HepG2 (cell line): ENCODE data around the gene TUBA4A. TPM values are rescaled to one million over a fixed set of nuclear protein-coding genes. Genes with fewer than 3 reads are reported as not detected.
A peak's percentile ranks its signal among the peaks of the same experiment; 100 is the strongest.

Experiments
- ATF7-NPFF ChIP-seq: sonication (generic); formaldehyde crosslinking; IDR thresholded peaks from 2 replicates; pipeline ENCODE4 v1.8.1; 2023; ENCODE audit warnings: mild to moderate bottlenecking, low read depth, missing genetic modification reagents, moderate library complexity
- CCAR2 ChIP-seq: fragments of 200-400 bp; formaldehyde crosslinking; optimal IDR thresholded peaks from 2 replicates; pipeline ENCODE3; 2018; ENCODE audit warnings: low read depth, mild to moderate bottlenecking, low read length, moderate library complexity
- FOXA3 ChIP-seq: IDR thresholded peaks from 2 replicates; pipeline ENCODE4 v1.6.1; 2016; ENCODE audit warnings: missing genetic modification reagents, missing compliant biosample characterization
- JARID2 ChIP-seq: sonication (generic); formaldehyde crosslinking; IDR thresholded peaks from 2 replicates; pipeline ENCODE4 v1.8.1; 2023; ENCODE audit warnings: missing genetic modification reagents, inconsistent platforms; ENCODE audit not compliant: insufficient replicate concordance
- KLF12 ChIP-seq: sonication (generic); formaldehyde crosslinking; IDR thresholded peaks from 2 replicates; pipeline ENCODE4 v1.4.0; 2020; ENCODE audit warnings: missing genetic modification reagents, borderline replicate concordance
- MIXL1 ChIP-seq: IDR thresholded peaks from 2 replicates; pipeline ENCODE4 v1.6.1; 2016
- PLRG1 ChIP-seq: fragments of 450-650 bp; conservative IDR thresholded peaks from 2 replicates; pipeline ENCODE4 v1.6.1; 2016
- RFX5 ChIP-seq: IDR thresholded peaks from 2 replicates; pipeline ENCODE4 v1.6.1; 2011; ENCODE audit warnings: low read depth, low read length, improper control_type of control experiment
- SMARCE1 ChIP-seq: fragments of 450-650 bp; IDR thresholded peaks from 2 replicates; pipeline ENCODE4 v1.6.1; 2017; ENCODE audit warnings: borderline replicate concordance
- SMC3 ChIP-seq: IDR thresholded peaks from 2 replicates; pipeline ENCODE4 v1.6.1; 2011; ENCODE audit warnings: low read length, improper control_type of control experiment
- SUZ12 ChIP-seq: fragments of 150-350 bp; IDR thresholded peaks from 2 replicates; pipeline ENCODE4 v1.6.1; 2014; ENCODE audit warnings: low read depth, low read length
- TOE1 ChIP-seq: sonication (generic); formaldehyde crosslinking; IDR thresholded peaks from 2 replicates; pipeline ENCODE4 v1.4.0; 2020; ENCODE audit warnings: mild to moderate bottlenecking, missing genetic modification reagents
- XRCC5 ChIP-seq: fragments of 200-400 bp; formaldehyde crosslinking; optimal IDR thresholded peaks from 2 replicates; pipeline ENCODE3; 2017; ENCODE audit warnings: mild to moderate bottlenecking, low read length
- ZNF121 ChIP-seq: sonication (generic); formaldehyde crosslinking; IDR thresholded peaks from 2 replicates; pipeline ENCODE4 v1.5.0; 2020; ENCODE audit warnings: mild to moderate bottlenecking, missing genetic modification reagents
- ZNF34 ChIP-seq: sonication (generic); formaldehyde crosslinking; IDR thresholded peaks from 2 replicates; pipeline ENCODE4 v1.4.0; 2020; ENCODE audit warnings: mild to moderate bottlenecking, missing genetic modification reagents, borderline replicate concordance
- polyA plus RNA-seq, 8 experiments: library from polyadenylated mRNA; depleted of rRNA in 3 of 8; stranded (reverse) in 7 of 8; unstranded in 1 of 8; fragments of >200 nt; fragmentation: Illumina TruSeq in 4 of 8; extraction: Trizol in 4 of 8; gene quantifications; 2 replicates each; pipeline versions ENCODE4 v1.2.1 to v1.2.3, GENCODE V29; 2011 to 2016; ENCODE audit warnings: low read depth in 4 of 8, missing spikeins in 1 of 8, mixed read lengths in 1 of 8; ENCODE audit not compliant: insufficient read depth in 1 of 8
- total RNA-seq, 5 experiments: library from RNA; depleted of rRNA; stranded (reverse); fragments of >200 nt; fragmentation: Illumina TruSeq; extraction: Trizol; gene quantifications; 2 replicates each; pipeline ENCODE4 v1.2.3, GENCODE V29; 2016; ENCODE audit warnings: low read depth in 1 of 5
- TF ChIP-seq, protein P1 (sequence below): sonication (generic); formaldehyde crosslinking; IDR thresholded peaks from 2 replicates; pipeline ENCODE4 v1.4.0; 2020; ENCODE audit warnings: mild to moderate bottlenecking, missing genetic modification reagents
- TF ChIP-seq, protein P2 (sequence below): sonication (generic); formaldehyde crosslinking; IDR thresholded peaks from 2 replicates; pipeline ENCODE4 v1.8.0; 2022; ENCODE audit warnings: missing genetic modification reagents, mild to moderate bottlenecking, borderline replicate concordance
- TF ChIP-seq, protein P3 (sequence below): sonication (generic); formaldehyde crosslinking; IDR thresholded peaks from 2 replicates; pipeline ENCODE4 v1.4.0; 2020; ENCODE audit warnings: low read depth, missing genetic modification reagents
- TF ChIP-seq, protein P4 (sequence below): sonication (generic); formaldehyde crosslinking; IDR thresholded peaks from 2 replicates; pipeline ENCODE4 v1.9.0; 2022; ENCODE audit warnings: low read depth, missing genetic modification reagents

The TUBA4A gene
- total and polyA plus RNA-seq, 2 of the 13 experiments (the other 11 are each of a cell fraction or from before 2014, with no cell fraction given), result 1.3 to 12.7 TPM

DNA sequence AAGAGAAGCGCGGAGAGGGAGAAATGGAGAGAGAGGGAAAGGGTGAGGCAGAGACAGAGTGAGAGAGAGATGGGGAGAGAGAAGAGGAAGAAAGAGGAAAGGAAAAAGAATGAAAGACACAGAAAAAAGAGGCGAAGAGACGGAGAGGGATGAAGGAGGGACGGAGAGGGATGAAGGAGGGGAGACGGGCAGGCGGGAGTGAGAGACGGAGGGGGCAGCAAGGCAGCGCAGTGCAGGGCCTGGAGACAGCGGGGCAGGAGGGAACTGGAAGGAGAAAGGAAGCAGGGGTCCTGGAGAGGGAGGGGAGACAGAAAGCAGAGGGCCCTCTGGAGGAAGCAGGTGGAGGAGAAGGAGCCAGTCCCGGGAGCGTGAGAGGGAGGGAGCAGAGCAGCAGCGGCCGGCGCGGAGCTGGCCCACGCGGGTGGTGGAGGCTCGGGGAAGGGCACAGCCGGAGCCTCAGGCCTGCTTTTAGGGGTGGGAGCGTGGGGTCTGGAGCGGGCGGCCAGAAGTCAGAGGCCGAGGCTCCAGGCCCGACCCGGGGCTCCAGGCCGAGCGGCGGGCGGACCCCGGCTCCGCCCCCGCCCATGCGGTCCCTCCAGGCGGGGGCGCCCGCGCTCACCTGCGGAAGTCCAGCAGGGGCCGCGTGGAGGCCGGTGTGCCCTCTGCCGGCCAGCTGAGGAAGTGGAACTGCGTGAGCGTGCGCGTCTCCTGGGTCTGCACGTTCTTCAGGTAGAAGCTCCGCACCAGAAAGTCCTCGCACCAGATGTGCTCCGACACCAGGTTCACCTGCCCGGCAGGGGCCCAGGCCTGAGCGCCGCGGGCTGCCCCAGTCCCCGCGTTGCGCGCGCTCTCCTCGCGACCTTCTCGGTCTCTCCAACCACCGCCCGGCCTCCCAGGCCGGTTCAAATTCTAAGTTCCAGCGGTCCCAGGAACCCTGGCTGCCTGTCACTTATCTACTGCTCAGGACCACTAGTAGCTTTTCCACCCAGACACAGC, 40.9 kb upstream of the TUBA4A start (continued):
- TF ChIP-seq, protein P1, sequence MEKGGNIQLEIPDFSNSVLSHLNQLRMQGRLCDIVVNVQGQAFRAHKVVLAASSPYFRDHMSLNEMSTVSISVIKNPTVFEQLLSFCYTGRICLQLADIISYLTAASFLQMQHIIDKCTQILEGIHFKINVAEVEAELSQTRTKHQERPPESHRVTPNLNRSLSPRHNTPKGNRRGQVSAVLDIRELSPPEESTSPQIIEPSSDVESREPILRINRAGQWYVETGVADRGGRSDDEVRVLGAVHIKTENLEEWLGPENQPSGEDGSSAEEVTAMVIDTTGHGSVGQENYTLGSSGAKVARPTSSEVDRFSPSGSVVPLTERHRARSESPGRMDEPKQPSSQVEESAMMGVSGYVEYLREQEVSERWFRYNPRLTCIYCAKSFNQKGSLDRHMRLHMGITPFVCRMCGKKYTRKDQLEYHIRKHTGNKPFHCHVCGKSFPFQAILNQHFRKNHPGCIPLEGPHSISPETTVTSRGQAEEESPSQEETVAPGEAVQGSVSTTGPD (CRISPR knock-in tag), result no peak
- TF ChIP-seq, protein P2, sequence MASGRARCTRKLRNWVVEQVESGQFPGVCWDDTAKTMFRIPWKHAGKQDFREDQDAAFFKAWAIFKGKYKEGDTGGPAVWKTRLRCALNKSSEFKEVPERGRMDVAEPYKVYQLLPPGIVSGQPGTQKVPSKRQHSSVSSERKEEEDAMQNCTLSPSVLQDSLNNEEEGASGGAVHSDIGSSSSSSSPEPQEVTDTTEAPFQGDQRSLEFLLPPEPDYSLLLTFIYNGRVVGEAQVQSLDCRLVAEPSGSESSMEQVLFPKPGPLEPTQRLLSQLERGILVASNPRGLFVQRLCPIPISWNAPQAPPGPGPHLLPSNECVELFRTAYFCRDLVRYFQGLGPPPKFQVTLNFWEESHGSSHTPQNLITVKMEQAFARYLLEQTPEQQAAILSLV (CRISPR knock-in tag), result peak; percentile 92; the same call in 1 of the 2 replicates
- peak; percentile 84; the same call in 1 of the 2 replicates for TF ChIP-seq TOE1 (CRISPR knock-in tag)
- no peak for TF ChIP-seq RFX5
- TF ChIP-seq SMC3, result peak; percentile 55; the same call in 1 of the 2 replicates
- TF ChIP-seq CCAR2, result no peak
- no peak for TF ChIP-seq SUZ12
- TF ChIP-seq ZNF121, result 0 out of 2 replicates have a peak, but pooled peaks have one; percentile 17
- TF ChIP-seq, protein P3, sequence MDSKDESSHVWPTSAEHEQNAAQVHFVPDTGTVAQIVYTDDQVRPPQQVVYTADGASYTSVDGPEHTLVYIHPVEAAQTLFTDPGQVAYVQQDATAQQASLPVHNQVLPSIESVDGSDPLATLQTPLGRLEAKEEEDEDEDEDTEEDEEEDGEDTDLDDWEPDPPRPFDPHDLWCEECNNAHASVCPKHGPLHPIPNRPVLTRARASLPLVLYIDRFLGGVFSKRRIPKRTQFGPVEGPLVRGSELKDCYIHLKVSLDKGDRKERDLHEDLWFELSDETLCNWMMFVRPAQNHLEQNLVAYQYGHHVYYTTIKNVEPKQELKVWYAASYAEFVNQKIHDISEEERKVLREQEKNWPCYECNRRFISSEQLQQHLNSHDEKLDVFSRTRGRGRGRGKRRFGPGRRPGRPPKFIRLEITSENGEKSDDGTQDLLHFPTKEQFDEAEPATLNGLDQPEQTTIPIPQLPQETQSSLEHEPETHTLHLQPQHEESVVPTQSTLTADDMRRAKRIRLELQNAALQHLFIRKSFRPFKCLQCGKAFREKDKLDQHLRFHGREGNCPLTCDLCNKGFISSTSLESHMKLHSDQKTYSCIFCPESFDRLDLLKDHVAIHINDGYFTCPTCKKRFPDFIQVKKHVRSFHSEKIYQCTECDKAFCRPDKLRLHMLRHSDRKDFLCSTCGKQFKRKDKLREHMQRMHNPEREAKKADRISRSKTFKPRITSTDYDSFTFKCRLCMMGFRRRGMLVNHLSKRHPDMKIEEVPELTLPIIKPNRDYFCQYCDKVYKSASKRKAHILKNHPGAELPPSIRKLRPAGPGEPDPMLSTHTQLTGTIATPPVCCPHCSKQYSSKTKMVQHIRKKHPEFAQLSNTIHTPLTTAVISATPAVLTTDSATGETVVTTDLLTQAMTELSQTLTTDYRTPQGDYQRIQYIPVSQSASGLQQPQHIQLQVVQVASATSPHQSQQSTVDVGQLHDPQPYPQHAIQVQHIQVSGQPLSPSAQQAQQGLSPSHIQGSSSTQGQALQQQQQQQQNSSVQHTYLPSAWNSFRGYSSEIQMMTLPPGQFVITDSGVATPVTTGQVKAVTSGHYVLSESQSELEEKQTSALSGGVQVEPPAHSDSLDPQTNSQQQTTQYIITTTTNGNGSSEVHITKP (CRISPR knock-in tag), result peak; percentile 79
- no peak for TF ChIP-seq PLRG1
- TF ChIP-seq, protein P4, sequence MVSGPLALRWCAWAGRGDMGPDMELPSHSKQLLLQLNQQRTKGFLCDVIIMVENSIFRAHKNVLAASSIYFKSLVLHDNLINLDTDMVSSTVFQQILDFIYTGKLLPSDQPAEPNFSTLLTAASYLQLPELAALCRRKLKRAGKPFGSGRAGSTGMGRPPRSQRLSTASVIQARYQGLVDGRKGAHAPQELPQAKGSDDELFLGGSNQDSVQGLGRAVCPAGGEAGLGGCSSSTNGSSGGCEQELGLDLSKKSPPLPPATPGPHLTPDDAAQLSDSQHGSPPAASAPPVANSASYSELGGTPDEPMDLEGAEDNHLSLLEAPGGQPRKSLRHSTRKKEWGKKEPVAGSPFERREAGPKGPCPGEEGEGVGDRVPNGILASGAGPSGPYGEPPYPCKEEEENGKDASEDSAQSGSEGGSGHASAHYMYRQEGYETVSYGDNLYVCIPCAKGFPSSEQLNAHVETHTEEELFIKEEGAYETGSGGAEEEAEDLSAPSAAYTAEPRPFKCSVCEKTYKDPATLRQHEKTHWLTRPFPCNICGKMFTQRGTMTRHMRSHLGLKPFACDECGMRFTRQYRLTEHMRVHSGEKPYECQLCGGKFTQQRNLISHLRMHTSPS (CRISPR knock-in tag), result no peak
- TF ChIP-seq MIXL1, result peak; percentile 69
- TF ChIP-seq JARID2, result no peak
- TF ChIP-seq ATF7-NPFF (CRISPR knock-in tag), result peak; percentile 82
- TF ChIP-seq SMARCE1, result no peak
- peak; percentile 74 for TF ChIP-seq FOXA3 (CRISPR knock-in tag)
- 0 out of 2 replicates have a peak, but pooled peaks have one; percentile 59 for TF ChIP-seq ZNF34 (CRISPR knock-in tag)
- peak; percentile 99 for TF ChIP-seq XRCC5
- peak; percentile 74; the same call in 1 of the 2 replicates for TF ChIP-seq KLF12 (CRISPR knock-in tag)
